Ovary (tissue), 3 donors: ENCODE results near the gene GAP43.

Experiments used
- CTCF ChIP-seq, 3 donors: fragments of 450-650 bp in 2 of 3; fragments of 200-600 bp in 1 of 3; IDR thresholded peaks; one replicate each; pipeline versions ENCODE4 v1.5.1 to v1.8.0; 2016 to 2022; ENCODE audit warnings: antibody characterized with exemption in 3 of 3, mild to moderate bottlenecking in 1 of 3
- POLR2A ChIP-seq: fragments of 450-650 bp; IDR thresholded peaks from one replicate; pipeline ENCODE4 v1.6.1; 2017; ENCODE audit warnings: antibody characterized with exemption, mild to moderate bottlenecking, moderate library complexity
- donor health status: DM: no; HTN: no; CAD: no.

- TF ChIP-seq POLR2A (no peak), CTCF (IDR thresholded peaks at IDR 0.05) (no peak)
Measured at GRCh38 chr3:115595611-115596275, 27.6 kb upstream of the GAP43 start.
